HepG2 (cell line): ENCODE results near the gene PSMD6.

Experiments used
- EZH2 ChIP-seq: conservative IDR thresholded peaks from 2 replicates; pipeline ENCODE4 v1.6.1; 2012; ENCODE audit warnings: mild to moderate bottlenecking, low read depth, low read length, moderate library complexity
- STAT5B ChIP-seq: sonication (generic); formaldehyde crosslinking; IDR thresholded peaks from 2 replicates; pipeline ENCODE4 v1.4.0; 2020; ENCODE audit warnings: missing genetic modification reagents
- TF ChIP-seq, protein P1 (sequence below): sonication (generic); formaldehyde crosslinking; IDR thresholded peaks from 2 replicates; pipeline ENCODE4 v1.8.0; 2022; ENCODE audit warnings: missing genetic modification reagents, mild to moderate bottlenecking, moderate library complexity, borderline replicate concordance
- TF ChIP-seq, protein P2 (sequence below): sonication (generic); formaldehyde crosslinking; IDR thresholded peaks from 2 replicates; pipeline ENCODE4 v1.8.0; 2022; ENCODE audit warnings: mild to moderate bottlenecking, missing genetic modification reagents, moderate library complexity
- TF ChIP-seq, protein P3 (sequence below): sonication (generic); formaldehyde crosslinking; IDR thresholded peaks from 2 replicates; pipeline ENCODE4 v1.5.0; 2020; ENCODE audit warnings: mild to moderate bottlenecking, missing genetic modification reagents, moderate library complexity

DNA sequence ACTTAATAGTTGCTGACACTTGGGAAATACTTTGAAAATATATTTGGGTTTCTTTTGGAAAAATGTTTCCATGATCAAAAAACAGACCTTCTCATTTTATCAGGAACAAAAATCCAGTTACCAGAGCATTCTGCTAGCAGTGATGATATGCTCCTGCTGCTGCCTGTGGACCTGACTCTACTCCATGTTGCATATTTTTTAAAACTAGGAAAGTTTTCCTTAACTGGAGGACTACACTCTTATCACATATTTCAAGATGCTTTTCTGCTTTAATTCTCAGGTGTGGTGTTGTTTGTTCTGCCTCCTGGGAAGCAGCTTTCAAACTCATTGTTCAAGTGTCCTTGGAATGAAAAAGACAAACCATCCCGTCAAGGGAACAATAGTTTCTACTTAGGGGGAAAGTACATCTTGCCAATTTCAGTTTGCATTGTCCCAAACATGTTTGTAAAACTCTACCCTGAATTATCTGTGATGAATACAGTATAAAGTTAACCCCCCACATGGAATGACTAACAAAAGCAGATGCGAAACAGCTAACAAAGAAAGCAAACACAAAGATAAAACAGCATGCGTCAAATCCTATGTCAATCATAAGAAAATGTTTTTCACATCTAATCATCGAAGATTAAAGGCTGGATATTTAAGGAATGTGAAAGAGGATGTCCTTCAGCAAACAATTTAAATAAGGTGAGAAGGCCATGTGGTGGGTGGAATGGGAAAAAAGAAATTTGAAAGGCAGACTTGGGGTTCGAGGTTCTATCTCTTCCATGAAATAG lies 40.1 kb upstream of the PSMD6 start:
- no peak for TF ChIP-seq EZH2
- TF ChIP-seq, protein P1, sequence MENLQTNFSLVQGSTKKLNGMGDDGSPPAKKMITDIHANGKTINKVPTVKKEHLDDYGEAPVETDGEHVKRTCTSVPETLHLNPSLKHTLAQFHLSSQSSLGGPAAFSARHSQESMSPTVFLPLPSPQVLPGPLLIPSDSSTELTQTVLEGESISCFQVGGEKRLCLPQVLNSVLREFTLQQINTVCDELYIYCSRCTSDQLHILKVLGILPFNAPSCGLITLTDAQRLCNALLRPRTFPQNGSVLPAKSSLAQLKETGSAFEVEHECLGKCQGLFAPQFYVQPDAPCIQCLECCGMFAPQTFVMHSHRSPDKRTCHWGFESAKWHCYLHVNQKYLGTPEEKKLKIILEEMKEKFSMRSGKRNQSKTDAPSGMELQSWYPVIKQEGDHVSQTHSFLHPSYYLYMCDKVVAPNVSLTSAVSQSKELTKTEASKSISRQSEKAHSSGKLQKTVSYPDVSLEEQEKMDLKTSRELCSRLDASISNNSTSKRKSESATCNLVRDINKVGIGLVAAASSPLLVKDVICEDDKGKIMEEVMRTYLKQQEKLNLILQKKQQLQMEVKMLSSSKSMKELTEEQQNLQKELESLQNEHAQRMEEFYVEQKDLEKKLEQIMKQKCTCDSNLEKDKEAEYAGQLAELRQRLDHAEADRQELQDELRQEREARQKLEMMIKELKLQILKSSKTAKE (CRISPR knock-in tag) = no peak
- TF ChIP-seq STAT5B (CRISPR knock-in tag) = no peak
- TF ChIP-seq, protein P2, sequence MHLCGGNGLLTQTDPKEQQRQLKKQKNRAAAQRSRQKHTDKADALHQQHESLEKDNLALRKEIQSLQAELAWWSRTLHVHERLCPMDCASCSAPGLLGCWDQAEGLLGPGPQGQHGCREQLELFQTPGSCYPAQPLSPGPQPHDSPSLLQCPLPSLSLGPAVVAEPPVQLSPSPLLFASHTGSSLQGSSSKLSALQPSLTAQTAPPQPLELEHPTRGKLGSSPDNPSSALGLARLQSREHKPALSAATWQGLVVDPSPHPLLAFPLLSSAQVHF (CRISPR knock-in tag) = no peak
- TF ChIP-seq, protein P3, sequence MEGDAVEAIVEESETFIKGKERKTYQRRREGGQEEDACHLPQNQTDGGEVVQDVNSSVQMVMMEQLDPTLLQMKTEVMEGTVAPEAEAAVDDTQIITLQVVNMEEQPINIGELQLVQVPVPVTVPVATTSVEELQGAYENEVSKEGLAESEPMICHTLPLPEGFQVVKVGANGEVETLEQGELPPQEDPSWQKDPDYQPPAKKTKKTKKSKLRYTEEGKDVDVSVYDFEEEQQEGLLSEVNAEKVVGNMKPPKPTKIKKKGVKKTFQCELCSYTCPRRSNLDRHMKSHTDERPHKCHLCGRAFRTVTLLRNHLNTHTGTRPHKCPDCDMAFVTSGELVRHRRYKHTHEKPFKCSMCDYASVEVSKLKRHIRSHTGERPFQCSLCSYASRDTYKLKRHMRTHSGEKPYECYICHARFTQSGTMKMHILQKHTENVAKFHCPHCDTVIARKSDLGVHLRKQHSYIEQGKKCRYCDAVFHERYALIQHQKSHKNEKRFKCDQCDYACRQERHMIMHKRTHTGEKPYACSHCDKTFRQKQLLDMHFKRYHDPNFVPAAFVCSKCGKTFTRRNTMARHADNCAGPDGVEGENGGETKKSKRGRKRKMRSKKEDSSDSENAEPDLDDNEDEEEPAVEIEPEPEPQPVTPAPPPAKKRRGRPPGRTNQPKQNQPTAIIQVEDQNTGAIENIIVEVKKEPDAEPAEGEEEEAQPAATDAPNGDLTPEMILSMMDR = no peak
